HUES6 (cell line): ENCODE measurements around the gene SLMAP.
"Not testable (repeated sequence)": the region's sequence is repeated elsewhere in the genome, so short reads cannot be mapped to it uniquely, and the experiment has no call there.

ENCODE experiments used
- H3K27ac ChIP-seq: 2 replicates; pipeline ENCODE4 v1.7.0; 2013; ENCODE audit warnings: low read depth, mild to moderate bottlenecking, low read length, inconsistent platforms
- H3K27me3 ChIP-seq: 2 replicates; pipeline ENCODE4 v1.6.1; 2013; ENCODE audit warnings: low read length; ENCODE audit not compliant: control insufficient read depth, insufficient read depth
- H3K36me3 ChIP-seq: 2 replicates; pipeline ENCODE4 v1.6.1; 2013; ENCODE audit warnings: low read length; ENCODE audit not compliant: control insufficient read depth, insufficient read depth
- H3K4me1 ChIP-seq: 2 replicates; pipeline ENCODE4 v1.6.1; 2013; ENCODE audit warnings: low read length; ENCODE audit not compliant: control insufficient read depth, insufficient read depth
- H3K4me3 ChIP-seq: 2 replicates; pipeline ENCODE4 v1.5.1; 2013; ENCODE audit warnings: low read depth, low read length
- H3K9ac ChIP-seq: one replicate; pipeline ENCODE4 v1.6.1; 2013; ENCODE audit warnings: mild to moderate bottlenecking, low read length
- H3K9me3 ChIP-seq: 2 replicates; pipeline ENCODE4 v1.6.1; 2013; ENCODE audit warnings: low read depth, low read length; ENCODE audit not compliant: control insufficient read depth, insufficient read depth

SLMAP gene

DNA sequence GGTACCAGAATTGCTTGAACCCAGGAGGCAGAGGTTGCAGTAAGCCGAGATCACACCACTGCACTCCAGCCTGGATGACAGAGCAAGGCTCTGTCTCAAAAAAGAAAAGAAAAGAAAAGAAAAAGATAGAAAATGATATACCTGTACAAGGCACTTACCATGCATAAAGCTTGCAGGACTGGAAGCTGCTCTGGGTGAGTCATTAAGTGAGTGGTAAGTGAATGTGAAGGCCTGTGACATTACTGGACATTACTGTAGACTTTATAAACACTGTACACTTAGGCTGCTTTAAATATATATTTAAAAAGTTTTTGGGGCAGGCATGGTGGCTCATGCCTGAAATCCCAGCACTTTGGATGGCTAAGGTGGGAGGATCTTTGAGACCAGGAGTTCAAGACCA lies 99.2 kb downstream of the SLMAP start:
- H3K27me3 ChIP-seq, result no peaks in the 10 kb centered on the region
- H3K36me3 ChIP-seq, result peaks cover 34% of the 10 kb centered on the region
- H3K9me3 ChIP-seq, result no peaks in the 10 kb centered on the region
- H3K4me3 ChIP-seq, result no peak overlapping the region
- H3K4me1 ChIP-seq, result no peaks in the 10 kb centered on the region
- H3K9ac ChIP-seq, result no peak overlapping the region
- no peak overlapping the region for H3K27ac ChIP-seq

DNA sequence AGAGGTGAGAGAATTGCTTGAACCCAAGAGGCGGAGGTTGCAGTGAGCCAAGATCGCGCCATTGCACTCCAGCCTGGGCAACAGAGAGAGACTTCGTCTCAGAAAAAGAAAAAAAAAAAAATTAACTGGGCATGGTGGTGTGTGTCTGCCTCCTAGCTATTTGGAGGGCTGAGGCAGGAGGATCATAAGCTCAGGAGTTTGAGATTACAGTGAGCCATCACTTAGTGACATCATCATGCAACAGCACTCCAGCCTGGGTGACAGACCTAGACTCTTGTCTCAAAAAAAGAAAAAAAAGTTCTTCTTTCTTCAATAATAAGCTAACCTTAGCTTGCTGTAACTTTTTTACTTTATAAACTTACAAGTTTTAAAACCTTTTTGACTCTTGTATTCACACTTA lies 99.8 kb downstream of the SLMAP start:
- H3K4me1 ChIP-seq, result no peaks in the 10 kb centered on the region
- H3K27me3 ChIP-seq, result no peaks in the 10 kb centered on the region
- H3K36me3 ChIP-seq, result peaks cover 32% of the 10 kb centered on the region
- no peak overlapping the region for H3K27ac ChIP-seq
- no peak overlapping the region for H3K4me3 ChIP-seq
- H3K9ac ChIP-seq, result no peak overlapping the region
- no peaks in the 10 kb centered on the region for H3K9me3 ChIP-seq

DNA sequence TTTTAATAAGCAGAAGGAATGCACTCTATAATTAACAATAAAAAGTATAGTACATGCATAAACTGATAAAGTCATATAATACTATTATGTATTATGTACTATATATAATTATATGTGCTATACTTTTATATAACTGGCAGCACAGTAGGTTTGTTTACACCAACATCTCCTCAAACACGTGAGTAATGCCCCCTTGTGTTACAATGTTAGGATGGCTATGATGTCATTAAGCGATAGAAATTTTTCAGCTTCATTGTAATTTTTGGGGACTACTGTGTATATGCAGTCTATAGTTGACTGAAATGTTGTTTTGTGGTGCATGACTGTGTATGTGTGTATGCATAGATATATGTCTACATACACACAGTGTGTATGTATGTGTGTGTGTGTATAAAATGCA lies 100.6 kb downstream of the SLMAP start:
- no peaks in the 10 kb centered on the region for H3K9me3 ChIP-seq
- no peak overlapping the region for H3K27ac ChIP-seq
- H3K4me1 ChIP-seq, result no peaks in the 10 kb centered on the region
- no peaks in the 10 kb centered on the region for H3K27me3 ChIP-seq
- H3K36me3 ChIP-seq, result peaks cover 31% of the 10 kb centered on the region
- H3K4me3 ChIP-seq, result no peak overlapping the region
- no peak overlapping the region for H3K9ac ChIP-seq

DNA sequence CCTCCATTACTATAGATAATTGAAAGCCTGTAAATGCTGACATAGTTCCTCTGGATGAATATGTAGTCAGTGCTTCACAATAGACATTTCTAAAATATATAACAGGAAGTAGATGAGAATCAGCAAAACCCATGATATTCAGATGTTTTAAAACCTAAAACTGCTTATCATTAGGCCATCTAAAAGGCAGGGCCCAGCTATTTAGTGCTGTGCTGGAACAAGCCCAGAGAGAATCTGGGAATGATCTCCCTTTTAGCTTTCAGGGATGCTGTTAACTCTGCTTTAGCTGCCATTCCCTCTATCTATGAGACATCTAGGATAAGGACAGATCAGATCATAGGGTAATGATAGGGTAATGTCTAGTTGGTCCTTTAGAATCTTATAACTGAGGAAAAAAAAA lies 106.8 kb downstream of the SLMAP start:
- Histone ChIP-seq H3K4me1 (no peaks in the 10 kb centered on the region), H3K4me3 (no peak overlapping the region), H3K36me3 (peaks cover 65% of the 10 kb centered on the region), H3K9me3 (no peaks in the 10 kb centered on the region), H3K27ac (no peak overlapping the region), H3K9ac (no peak overlapping the region), H3K27me3 (no peaks in the 10 kb centered on the region)

DNA sequence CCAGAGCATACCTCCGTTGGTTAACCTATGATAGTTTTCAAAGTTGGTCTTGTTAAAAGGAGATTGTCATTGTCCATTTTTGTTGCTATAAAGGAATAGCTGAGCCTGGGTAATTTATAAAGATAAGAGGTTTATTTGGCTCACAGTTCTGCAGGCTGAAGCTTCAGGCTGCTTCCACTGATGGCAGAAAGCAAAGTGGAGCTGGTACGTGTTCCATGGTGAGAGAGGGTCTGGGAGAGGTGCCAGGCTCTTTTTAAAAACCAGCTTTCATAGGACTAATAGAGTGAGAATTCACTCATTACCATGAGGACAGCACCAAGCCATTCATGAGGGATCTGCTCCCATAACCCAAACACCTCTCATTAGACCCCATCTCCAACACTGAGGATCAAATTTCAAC lies 107.3 kb downstream of the SLMAP start:
- H3K36me3 ChIP-seq, result peaks cover 64% of the 10 kb centered on the region
- H3K27ac ChIP-seq, result no peak overlapping the region
- H3K4me1 ChIP-seq, result no peaks in the 10 kb centered on the region
- no peak overlapping the region for H3K4me3 ChIP-seq
- no peak overlapping the region for H3K9ac ChIP-seq
- H3K27me3 ChIP-seq, result no peaks in the 10 kb centered on the region
- no peaks in the 10 kb centered on the region for H3K9me3 ChIP-seq

DNA sequence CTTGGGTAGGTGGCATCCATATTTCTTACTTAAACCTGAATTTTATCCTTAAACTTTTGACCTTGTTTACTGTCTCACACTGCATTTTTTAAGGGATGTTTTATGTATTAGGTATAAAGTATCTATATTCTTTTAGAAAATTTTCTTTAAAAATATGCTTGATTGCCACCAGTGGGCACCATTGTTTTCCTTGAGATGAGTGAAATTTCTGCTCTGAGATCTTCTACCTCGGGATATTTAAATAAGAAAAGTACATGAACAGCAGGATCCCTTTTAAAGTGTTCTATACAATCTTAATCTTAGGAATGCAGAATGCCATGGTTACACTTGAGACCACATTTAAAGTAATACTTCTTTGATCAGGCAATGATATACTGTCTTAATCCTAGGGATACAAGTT lies 108.7 kb downstream of the SLMAP start:
- Histone ChIP-seq H3K4me1 (no peaks in the 10 kb centered on the region), H3K36me3 (peaks cover 55% of the 10 kb centered on the region), H3K9ac (no peak overlapping the region), H3K9me3 (no peaks in the 10 kb centered on the region), H3K27me3 (no peaks in the 10 kb centered on the region), H3K27ac (no peak overlapping the region), H3K4me3 (no peak overlapping the region)

DNA sequence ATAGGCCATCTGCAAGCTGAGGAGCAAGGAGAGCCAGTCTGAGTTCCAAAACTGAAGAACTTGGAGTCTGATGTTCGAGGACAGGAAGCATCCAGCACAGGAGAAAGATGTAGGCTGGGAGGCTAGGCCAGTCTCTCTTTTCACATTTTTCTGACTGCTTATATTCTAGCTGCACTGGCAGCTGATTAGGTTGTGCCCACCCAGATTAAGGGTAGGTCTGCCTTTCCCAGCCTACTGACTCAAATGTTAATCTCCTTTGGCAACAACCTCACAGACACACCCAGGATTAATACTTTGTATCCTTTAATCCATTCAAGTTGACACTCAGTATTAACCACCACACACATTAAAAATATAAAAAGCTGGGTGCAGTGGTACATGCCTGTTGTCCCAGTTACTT lies 113.0 kb downstream of the SLMAP start:
- H3K9ac ChIP-seq, H3K4me3 ChIP-seq, H3K4me1 ChIP-seq, H3K9me3 ChIP-seq, H3K27ac ChIP-seq, H3K27me3 ChIP-seq: not testable (repeated sequence)
- peaks cover 42% of the 10 kb centered on the region for H3K36me3 ChIP-seq

DNA sequence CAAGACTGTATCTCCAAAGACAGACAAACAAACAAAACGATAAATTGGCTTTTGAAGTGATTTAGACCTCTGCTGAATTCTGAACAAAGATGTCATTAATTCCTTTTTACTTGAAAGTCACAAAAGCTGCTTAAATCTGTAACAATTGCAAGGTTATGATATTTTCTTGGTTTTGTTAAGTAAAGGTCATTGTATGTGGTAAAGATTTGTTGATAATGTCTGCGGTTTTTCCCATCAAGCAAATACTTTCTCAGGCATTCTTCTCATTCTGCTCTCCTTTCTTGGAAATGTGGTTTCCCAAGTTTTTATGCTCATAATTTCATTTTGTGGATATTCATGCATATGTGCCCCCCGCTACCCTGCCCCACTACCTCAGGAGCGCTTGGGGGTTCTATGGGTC lies 116.5 kb downstream of the SLMAP start:
- no peaks in the 10 kb centered on the region for H3K9me3 ChIP-seq
- H3K9ac ChIP-seq, result no peak overlapping the region
- peaks cover 15% of the 10 kb centered on the region; the same call in 1 of the 2 replicates for H3K36me3 ChIP-seq
- no peak overlapping the region for H3K27ac ChIP-seq
- no peaks in the 10 kb centered on the region for H3K27me3 ChIP-seq
- no peaks in the 10 kb centered on the region for H3K4me1 ChIP-seq
- H3K4me3 ChIP-seq, result no peak overlapping the region

DNA sequence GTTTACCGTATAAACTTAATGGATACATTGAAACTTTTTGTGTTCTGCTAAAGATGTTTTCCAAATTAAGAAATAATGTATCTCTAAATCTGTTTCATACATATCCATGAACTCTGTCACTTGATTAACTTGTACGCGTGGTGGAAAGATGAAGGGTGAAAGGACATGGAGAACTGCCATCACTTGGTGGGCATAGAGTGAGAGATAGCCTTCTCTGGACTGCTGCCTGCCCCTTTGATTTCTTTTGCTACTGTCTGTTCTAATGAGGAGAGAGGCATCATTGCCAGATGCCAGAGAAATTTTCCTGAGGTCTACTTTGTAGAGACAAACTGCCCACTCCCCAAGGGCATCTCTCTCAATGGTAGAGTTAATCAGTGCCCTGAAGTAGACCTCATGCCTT lies 120.5 kb downstream of the SLMAP start:
- Histone ChIP-seq H3K4me1 (no peaks in the 10 kb centered on the region), H3K27ac (no peak overlapping the region), H3K4me3 (no peak overlapping the region), H3K9me3 (no peaks in the 10 kb centered on the region), H3K27me3 (no peaks in the 10 kb centered on the region), H3K9ac (no peak overlapping the region), H3K36me3 (peaks cover 7% of the 10 kb centered on the region; the same call in 1 of the 2 replicates)

DNA sequence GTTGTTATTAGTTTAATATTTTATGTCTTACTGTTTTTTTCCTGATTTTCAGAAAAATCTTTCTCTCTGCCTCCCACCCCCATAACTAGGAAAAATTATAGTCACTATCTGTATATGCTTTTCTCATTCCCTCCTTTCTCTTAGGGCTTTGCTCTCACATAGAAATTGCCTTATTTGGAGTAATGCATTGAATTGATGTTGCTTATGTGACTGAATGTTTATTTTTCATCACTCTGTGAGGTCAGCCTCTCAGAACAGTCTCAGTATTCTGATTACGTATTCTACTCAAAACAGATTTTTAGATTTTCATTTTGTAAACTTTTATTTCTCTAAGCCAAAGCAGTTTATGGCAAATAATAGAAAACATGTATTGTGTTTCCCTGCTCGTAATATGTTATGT lies 121.0 kb downstream of the SLMAP start:
- Histone ChIP-seq H3K9me3 (no peaks in the 10 kb centered on the region), H3K9ac (no peak overlapping the region), H3K36me3 (peaks cover 6% of the 10 kb centered on the region; the same call in 1 of the 2 replicates), H3K27ac (no peak overlapping the region), H3K4me3 (no peak overlapping the region), H3K27me3 (no peaks in the 10 kb centered on the region), H3K4me1 (no peaks in the 10 kb centered on the region)

DNA sequence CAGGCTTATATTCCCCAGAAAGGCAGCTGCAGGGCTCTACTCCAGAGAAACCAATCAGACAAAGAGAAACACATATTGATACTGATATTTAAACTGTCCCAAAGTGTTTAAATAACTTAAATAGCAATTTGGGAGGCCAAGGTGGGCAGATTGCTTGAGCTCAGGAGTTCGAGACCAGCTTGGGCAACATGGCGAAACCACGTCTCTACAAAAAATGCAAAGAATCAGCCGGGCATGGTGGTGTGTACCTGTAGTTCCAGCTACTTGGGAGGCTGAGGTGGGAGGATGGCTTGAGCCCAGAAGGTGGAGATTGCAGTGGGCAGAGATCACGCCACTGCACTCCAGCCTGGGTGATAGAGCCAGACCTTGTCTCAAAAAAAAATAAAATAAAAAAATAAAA lies 128.3 kb downstream of the SLMAP start:
- not testable (repeated sequence) for H3K4me3 ChIP-seq, H3K9ac ChIP-seq, H3K9me3 ChIP-seq, H3K36me3 ChIP-seq, H3K27ac ChIP-seq, H3K4me1 ChIP-seq, H3K27me3 ChIP-seq

DNA sequence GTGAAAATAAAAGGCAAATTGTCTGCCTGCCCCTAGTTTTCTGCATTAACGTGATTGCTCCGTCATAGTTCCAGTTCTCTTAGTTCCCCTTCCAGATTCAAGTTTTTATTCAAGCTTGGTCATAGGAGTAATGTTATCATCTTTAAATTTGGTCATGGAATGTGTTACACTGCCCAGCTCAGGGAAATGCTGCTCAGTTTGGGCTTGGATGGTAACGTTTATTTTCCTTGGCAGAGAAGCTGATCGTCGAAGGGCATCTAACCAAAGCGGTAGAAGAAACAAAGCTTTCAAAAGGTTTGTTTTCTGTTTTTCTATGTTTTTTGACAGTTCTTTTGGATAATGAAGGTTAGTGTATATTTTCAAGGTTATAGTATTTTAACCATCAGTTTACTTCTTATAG lies 133.7 kb downstream of the SLMAP start:
- no peaks in the 10 kb centered on the region for H3K9me3 ChIP-seq
- peaks cover 8% of the 10 kb centered on the region for H3K36me3 ChIP-seq
- H3K9ac ChIP-seq, result no peak overlapping the region
- H3K27ac ChIP-seq, result no peak overlapping the region
- H3K27me3 ChIP-seq, result no peaks in the 10 kb centered on the region
- no peaks in the 10 kb centered on the region for H3K4me1 ChIP-seq
- H3K4me3 ChIP-seq, result no peak overlapping the region
